ENCODE results near the gene HSF4.

DNA sequence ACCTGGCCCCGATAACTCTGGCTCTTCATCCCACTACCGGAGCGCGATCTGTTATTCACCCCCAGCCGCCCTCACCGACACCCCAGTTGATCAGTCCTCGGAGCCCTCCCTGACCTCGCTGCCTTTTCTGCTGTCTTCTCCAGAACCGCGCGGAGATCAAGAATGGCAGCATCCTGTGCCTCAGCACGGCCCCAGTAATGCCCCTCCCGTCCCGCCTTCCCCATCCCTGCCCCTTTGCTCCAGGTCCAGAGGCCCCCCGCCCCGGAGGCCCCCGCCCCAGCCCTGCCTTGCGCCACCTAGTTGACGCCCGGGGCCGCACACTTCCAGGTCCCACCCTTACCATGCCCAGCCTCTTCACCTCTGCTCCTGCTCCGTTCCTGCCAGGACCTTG lies 35.3 kb downstream of the HSF4 start:
- no peak for TF ChIP-seq POLR2AphosphoS5 (IDR thresholded peaks at IDR 0.05; ENCODE audit: low read depth, low read length)
- TF ChIP-seq TAF1 (IDR thresholded peaks at IDR 0.05; ENCODE audit: borderline replicate concordance, insufficient read depth, low read length) = no peak
- TF ChIP-seq SIN3A (IDR thresholded peaks at IDR 0.05; ENCODE audit: borderline replicate concordance, insufficient read depth, low read length) = no peak
- TF ChIP-seq FOXP2 (optimal IDR thresholded peaks at IDR 0.05; ENCODE audit: borderline replicate concordance, extremely low read depth, extremely low read length, insufficient read depth) = no peak
